Heart right ventricle (tissue), 16 donors: ENCODE results near the gene C2. TPM values are rescaled to one million over a fixed set of nuclear protein-coding genes. Genes with fewer than 3 reads are reported as not detected.

ENCODE experiments used
- ATAC-seq, 8 donors: fragments of 200-7000 bp; cut with Tn5 transposase; one replicate each; pipeline ENCODE4 v1.9.1; 2020; ENCODE audit warnings: mild to moderate bottlenecking in 8 of 8, moderate library complexity in 8 of 8, moderate number of reproducible peaks in 1 of 8
- DNase-seq, 2 donors: peaks; one replicate each; pipeline ENCODE4 v3.0.0-alpha.2; 2020
- H3K27ac ChIP-seq, 10 donors: fragments of 200-600 bp; sonication (generic) in 2 of 10; one replicate each; pipeline versions ENCODE4 v1.5.0 to v1.8.0; 2020 to 2022; ENCODE audit warnings: mild to moderate bottlenecking in 3 of 10
- H3K27me3 ChIP-seq, 7 donors: fragments of 200-600 bp; one replicate each; pipeline ENCODE4 v1.8.0; 2021 to 2022; ENCODE audit warnings: mild to moderate bottlenecking in 2 of 7
- H3K36me3 ChIP-seq, 9 donors: fragments of 200-600 bp; sonication (generic) in 1 of 9; one replicate each; pipeline versions ENCODE4 v1.5.0 to v1.8.0; 2020 to 2022; ENCODE audit warnings: mild to moderate bottlenecking in 2 of 9
- H3K4me1 ChIP-seq, 9 donors: fragments of 200-600 bp; sonication (generic) in 1 of 9; one replicate each; pipeline versions ENCODE4 v1.5.0 to v1.8.0; 2020 to 2022; ENCODE audit warnings: mild to moderate bottlenecking in 4 of 9
- H3K4me3 ChIP-seq, 10 donors: fragments of 200-600 bp; sonication (generic) in 2 of 10; one replicate each; pipeline versions ENCODE4 v1.5.0 to v1.8.0; 2020 to 2022; ENCODE audit warnings: mild to moderate bottlenecking in 7 of 10, moderate library complexity in 2 of 10
- H3K9me3 ChIP-seq, 11 donors: fragments of 200-600 bp in 10 of 11; sonication (generic) in 2 of 11; one replicate each; pipeline versions ENCODE4 v1.5.0 to v1.8.0; 2013 to 2022; ENCODE audit warnings: mild to moderate bottlenecking in 2 of 11, control low read depth in 1 of 11, moderate library complexity in 1 of 11
- WGBS, 2 donors: extraction: QIAGEN DNeasy Blood & Tissue Kit; methylation state at CpG; one replicate each; pipeline ENCODE4 v1.1.7; 2013; ENCODE audit warnings: inconsistent platforms in 1 of 2; 5-methylcytosine and 5-hydroxymethylcytosine counted together
- intact Hi-C, 10 donors: fragments of 100-400 bp; cut with DNase I; formaldehyde crosslinking; loops; one replicate each; pipeline versions ENCODE4 v1.11.1 to v1.14.2; 2022
- polyA plus RNA-seq, 2 donors: library from polyadenylated mRNA; stranded (reverse); fragments of 200-250 nt; gene quantifications; one replicate each; pipeline ENCODE4 v1.2.3, GENCODE V29; 2013
- total RNA-seq, 10 donors: library from RNA; stranded (reverse); fragmentation: NEBNext Ultra II Directional in 3 of 10; extraction: Animal tissue kit (Norgen Biotek cat#: 25700) in 3 of 10; gene quantifications; one replicate each; pipeline versions ENCODE4 v1.2.1 to v1.2.4, GENCODE V29; 2021 to 2023
- TF ChIP-seq, protein P1 (sequence below), 9 donors: fragments of 200-600 bp; sonication (generic) in 2 of 9; IDR thresholded peaks; one replicate each; pipeline versions ENCODE4 v1.5.0 to v1.8.0; 2021 to 2022; ENCODE audit warnings: antibody characterized with exemption in 9 of 9, mild to moderate bottlenecking in 5 of 9, moderate library complexity in 1 of 9
- donor health status: Arrhythmogenic right ventricular cardiomyopathy.
- donor health status: ischemic (EF 13 %, LVEDD 7.1; RV severe dilation, severe dysfunction).
- donor health status: healthy with polysubstance abuse.
- donor health status: DM: no; HTN: yes; CAD: no.
- donor health status: DM: no; HTN: no; CAD: no.
- donor health status: ischemic (EF 25% LVEDD 6.9; RV normal size, moderate dysfunction).
- donor health status: ischemic (EF 25% LVEDD 5.7; RV mildly dilated, moderate dysfunction).
- donor health status: healthy.
- donor health status: DM: yes; HTN: yes; CAD: no.
- donor health status: Ischemic cardiomyopathy.
- donor health status: ischemic (EF 35%, LVEDD 5.7; RV mildly dilated, moderate dysfunction).
- donor health status: nonischemic (EF 11% LVEDD 7.7; RV severe dilation, severe dysfunction).
- donor health status: DM: yes; HTN: yes; CAD: no.
- donor health status: PGD.
- donor health status: ischemic (EF 29% LVEDD 5.4; RV normal size, mild dysfunction).
- donor health status: nonischemic (EF 23%, LVEDD 6.1; RV moderate dilation, normal function).

C2 gene
- total and polyA plus RNA-seq, 12 donors = 1.1 to 63.0 (median 3.7) TPM

DNA sequence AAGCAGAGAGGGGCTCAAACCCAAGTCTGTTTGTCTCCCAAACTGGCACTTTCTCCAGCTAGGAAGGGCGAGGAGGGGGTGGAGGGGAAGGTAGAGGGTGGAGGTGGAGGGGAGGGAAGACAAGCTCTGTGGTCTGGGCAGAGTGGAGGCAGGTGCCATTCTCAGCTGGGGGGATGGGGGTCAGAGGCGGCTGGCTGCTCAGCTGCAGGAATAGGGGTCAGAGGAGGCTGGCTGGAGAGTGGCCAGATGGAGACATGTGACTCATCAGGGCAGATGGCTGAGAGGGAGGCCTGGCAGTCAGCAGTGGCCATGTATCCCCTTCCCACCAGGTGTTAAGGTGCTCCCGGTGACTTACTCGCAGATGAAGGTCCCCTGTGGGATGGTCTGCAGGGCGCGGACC, 45.2 kb upstream of the C2 start:
- no peaks in the 10 kb centered on the region for H3K27me3 ChIP-seq
- TF ChIP-seq, protein P1, sequence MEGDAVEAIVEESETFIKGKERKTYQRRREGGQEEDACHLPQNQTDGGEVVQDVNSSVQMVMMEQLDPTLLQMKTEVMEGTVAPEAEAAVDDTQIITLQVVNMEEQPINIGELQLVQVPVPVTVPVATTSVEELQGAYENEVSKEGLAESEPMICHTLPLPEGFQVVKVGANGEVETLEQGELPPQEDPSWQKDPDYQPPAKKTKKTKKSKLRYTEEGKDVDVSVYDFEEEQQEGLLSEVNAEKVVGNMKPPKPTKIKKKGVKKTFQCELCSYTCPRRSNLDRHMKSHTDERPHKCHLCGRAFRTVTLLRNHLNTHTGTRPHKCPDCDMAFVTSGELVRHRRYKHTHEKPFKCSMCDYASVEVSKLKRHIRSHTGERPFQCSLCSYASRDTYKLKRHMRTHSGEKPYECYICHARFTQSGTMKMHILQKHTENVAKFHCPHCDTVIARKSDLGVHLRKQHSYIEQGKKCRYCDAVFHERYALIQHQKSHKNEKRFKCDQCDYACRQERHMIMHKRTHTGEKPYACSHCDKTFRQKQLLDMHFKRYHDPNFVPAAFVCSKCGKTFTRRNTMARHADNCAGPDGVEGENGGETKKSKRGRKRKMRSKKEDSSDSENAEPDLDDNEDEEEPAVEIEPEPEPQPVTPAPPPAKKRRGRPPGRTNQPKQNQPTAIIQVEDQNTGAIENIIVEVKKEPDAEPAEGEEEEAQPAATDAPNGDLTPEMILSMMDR (IDR thresholded peaks at IDR 0.05) = no peak
- 83 to 90% methylated on average over 5 to 6 of the region's 6 CpGs for WGBS, 2 donors
- H3K4me3 ChIP-seq = no peak overlapping the region
- peaks cover 3 to 80% (median 63%) of the 10 kb centered on the region in 9 donors for H3K36me3 ChIP-seq
- no peaks in the 10 kb centered on the region for H3K4me1 ChIP-seq
- no peaks in the 10 kb centered on the region for H3K9me3 ChIP-seq
- no peak for DNase-seq
- intact Hi-C loops = no loop called here
- no peak overlapping the region for H3K27ac ChIP-seq
- ATAC-seq = peak in 1 of 8 donors; percentile 20

DNA sequence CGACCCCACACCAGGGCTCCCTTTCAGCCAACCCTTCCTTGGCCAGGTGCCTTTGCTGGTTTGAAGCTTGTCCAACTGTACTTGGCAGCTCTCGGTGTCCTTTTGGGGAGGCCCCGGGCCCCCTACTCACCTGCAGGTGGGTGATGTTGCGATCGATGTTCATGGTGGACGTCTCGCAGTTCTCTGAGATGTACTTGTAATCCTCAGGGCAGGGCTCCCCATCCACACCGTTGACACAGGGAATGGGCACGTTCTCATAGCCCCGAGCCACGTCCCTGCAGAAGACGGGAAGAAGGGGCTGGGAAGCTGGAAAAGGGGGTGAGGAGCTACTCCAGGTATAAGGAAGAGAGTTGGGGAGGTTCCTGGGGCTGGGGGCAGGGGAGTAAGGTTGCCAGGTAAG, 43.8 kb upstream of the C2 start:
- H3K9me3 ChIP-seq = no peaks in the 10 kb centered on the region
- intact Hi-C loops = no loop called here
- DNase-seq (no peak), ATAC-seq (no peak)
- H3K27me3 ChIP-seq = no peaks in the 10 kb centered on the region
- TF ChIP-seq, protein P1 (IDR thresholded peaks at IDR 0.05) = no peak
- no peak overlapping the region for H3K27ac ChIP-seq
- peaks cover 3 to 94% (median 77%) of the 10 kb centered on the region in 9 donors for H3K36me3 ChIP-seq
- no peaks in the 10 kb centered on the region for H3K4me1 ChIP-seq
- 89 to 93% methylated on average over 12 of the region's 12 CpGs for WGBS, 2 donors
- no peak overlapping the region for H3K4me3 ChIP-seq

DNA sequence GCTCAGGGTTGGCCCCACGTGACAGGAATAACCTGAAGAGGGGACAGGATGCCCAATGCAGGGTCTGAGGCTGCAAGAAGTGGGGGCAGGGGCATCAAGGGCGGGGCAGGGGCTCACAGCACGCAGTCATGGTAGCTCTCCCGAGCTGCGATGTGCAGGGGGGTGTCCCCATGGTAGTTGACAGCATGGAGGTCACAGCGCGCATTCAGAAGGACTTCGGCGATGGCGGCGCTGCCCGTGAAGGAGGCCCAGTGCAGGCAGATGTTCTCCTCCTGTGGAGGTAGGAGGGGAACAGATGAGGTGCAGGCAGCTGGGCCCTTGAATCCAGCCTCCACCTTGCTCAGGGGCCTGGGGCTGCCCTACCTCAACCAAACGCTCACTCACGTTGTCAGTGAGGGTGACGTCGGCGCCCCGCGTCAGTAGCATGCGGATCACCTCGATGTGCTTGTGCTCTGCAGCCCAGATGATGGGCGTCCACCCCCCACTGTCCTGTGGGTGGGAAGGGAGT, 42.9 kb upstream of the C2 start:
- intact Hi-C loops = no loop called here
- H3K9me3 ChIP-seq = no peaks in the 10 kb centered on the region
- DNase-seq = no peak
- H3K27me3 ChIP-seq = no peaks in the 10 kb centered on the region
- no peak overlapping the region for H3K4me3 ChIP-seq
- peaks cover 3 to 100% (median 86%) of the 10 kb centered on the region in 9 donors for H3K36me3 ChIP-seq
- TF ChIP-seq, protein P1 (IDR thresholded peaks at IDR 0.05) = no peak
- 94 to 96% methylated on average over 22 of the region's 22 CpGs for WGBS, 2 donors
- no peak for ATAC-seq
- no peak overlapping the region for H3K27ac ChIP-seq
- no peaks in the 10 kb centered on the region for H3K4me1 ChIP-seq

DNA sequence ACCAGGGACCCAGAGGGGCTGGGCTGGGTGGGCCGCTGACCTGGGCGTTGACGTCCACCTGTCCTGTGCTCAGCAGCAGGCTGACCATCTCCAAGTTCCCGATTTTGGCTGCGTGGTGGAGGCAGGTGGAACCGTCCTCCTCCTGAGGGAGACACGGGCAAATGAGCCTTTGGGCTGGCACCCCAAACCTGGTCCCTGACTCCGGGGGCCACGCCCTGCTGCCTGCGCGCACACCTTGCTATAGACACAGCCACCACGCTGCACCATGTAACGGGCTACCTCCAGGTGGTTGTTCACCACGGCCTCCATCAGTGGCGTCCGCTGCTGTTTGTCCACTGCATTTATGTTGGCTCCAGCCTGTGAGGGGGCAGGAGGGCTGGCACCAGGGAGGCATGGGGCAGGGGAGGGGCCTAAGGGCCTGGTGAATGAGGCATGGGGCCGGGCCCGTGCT, 41.0 kb upstream of the C2 start:
- 91 to 92% methylated on average over 18 of the region's 18 CpGs for WGBS, 2 donors
- no peak overlapping the region for H3K4me3 ChIP-seq
- H3K9me3 ChIP-seq = no peaks in the 10 kb centered on the region
- intact Hi-C loops = no loop called here
- TF ChIP-seq, protein P1 (IDR thresholded peaks at IDR 0.05) = no peak
- no peaks in the 10 kb centered on the region for H3K27me3 ChIP-seq
- no peak overlapping the region for H3K27ac ChIP-seq
- no peak for ATAC-seq
- peaks cover 0 to 99% (median 80%) of the 10 kb centered on the region in 9 donors for H3K36me3 ChIP-seq
- no peaks in the 10 kb centered on the region for H3K4me1 ChIP-seq
- DNase-seq = no peak
